ENCODE results near the gene KCNIP4.

Gene KCNIP4

DNA sequence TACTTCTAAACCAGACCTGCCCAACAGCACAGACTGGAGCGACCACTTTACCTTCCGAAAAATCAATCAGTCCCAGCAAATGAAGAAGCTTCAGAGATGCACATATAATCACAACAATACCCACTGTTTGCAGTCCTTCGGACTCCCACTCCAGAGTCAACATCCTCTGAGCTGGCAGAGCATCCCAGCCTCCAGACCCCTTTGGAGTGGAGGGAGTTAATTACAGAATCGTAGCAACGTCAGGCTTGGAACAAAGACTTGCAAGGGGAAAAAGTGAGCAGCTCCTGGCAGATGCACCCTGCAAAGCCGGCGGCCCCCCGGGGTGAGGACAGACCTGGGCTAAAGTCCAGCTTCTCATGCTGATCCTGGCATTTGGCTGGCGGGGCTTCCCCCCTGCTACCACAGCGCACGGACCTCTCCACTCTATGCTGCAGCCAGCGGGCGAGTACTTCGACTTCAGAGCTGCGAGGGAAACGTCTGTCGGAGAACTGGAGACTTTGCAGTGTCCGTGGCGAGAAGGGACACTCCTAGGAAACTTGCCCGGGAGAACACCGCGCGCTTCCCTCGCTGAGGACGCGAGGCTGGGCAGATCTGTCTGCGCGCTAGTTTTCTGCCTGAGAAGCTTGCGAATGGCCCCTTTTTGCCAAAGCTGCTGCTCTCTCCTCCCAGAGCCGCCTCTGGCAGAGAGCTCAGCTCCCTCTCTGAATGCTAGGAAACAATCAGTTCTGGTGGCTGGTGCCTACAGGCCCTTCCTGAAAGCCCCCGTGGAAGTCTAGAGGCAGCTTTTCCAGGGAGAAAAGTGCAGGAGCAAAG, 964.6 kb downstream of the KCNIP4 start:
- no peak overlapping the region for H3K4me3 Mint-ChIP-seq
- ATAC-seq (replicated peaks): no peak
- no peaks in the 10 kb centered on the region for H3K4me1 Mint-ChIP-seq
- H3K9me3 Mint-ChIP-seq: peaks cover 0 to 2% of the 10 kb centered on the region in 2 donors
- H3K36me3 Mint-ChIP-seq: no peaks in the 10 kb centered on the region
- no peak for DNase-seq
- H3K27ac Mint-ChIP-seq: no peak overlapping the region
- no peaks in the 10 kb centered on the region for H3K27me3 Mint-ChIP-seq

DNA sequence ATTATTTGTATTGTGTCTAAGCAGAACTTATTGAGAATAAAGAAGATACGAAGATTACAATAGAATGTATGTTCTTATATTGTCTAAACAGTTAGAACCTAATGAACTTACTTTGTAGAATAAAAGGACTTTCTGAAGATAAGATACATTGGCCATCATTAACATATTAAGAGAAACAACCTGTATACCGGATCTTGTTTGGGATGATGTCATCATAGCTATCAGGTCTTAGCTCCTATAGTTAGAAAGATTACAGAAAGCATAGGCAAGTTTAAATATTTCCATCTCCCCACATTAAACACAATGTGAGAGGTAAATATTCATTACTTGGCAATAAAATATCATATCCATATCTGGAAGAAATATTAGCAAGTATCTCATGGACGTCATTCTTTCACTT, 966.0 kb downstream of the KCNIP4 start:
- no peaks in the 10 kb centered on the region for H3K4me1 Mint-ChIP-seq
- ATAC-seq (replicated peaks) (no peak), DNase-seq (no peak)
- no peaks in the 10 kb centered on the region for H3K36me3 Mint-ChIP-seq
- peaks cover 0 to 2% of the 10 kb centered on the region in 2 donors for H3K9me3 Mint-ChIP-seq
- H3K27ac Mint-ChIP-seq: no peak overlapping the region
- H3K27me3 Mint-ChIP-seq: no peaks in the 10 kb centered on the region
- H3K4me3 Mint-ChIP-seq: no peak overlapping the region

DNA sequence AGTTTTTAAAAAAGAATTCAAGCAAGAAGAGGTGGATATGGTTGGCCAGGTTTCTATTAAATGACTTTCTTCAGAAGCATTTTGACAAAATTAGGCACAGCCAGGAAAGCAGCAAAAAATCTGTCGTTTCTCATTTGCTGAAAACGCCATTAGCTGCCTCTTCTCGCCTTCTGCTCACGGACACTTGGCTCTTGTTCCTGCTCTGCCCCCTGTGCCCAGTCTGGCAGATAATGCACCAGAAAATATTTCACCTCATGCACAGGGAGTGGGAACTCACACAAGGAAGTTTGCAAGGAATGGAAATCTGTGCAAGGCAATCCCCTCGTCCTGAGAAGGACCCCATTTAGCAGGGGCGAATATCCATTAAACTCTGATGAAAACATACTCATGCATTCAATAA, 988.3 kb downstream of the KCNIP4 start:
- Mint-ChIP-seq H3K9me3 (no peaks in the 10 kb centered on the region), H3K4me1 (no peaks in the 10 kb centered on the region), H3K27ac (no peak overlapping the region), H3K36me3 (no peaks in the 10 kb centered on the region), H3K27me3 (no peaks in the 10 kb centered on the region), H3K4me3 (no peak overlapping the region)
- DNase-seq (no peak), ATAC-seq (replicated peaks) (no peak)

DNA sequence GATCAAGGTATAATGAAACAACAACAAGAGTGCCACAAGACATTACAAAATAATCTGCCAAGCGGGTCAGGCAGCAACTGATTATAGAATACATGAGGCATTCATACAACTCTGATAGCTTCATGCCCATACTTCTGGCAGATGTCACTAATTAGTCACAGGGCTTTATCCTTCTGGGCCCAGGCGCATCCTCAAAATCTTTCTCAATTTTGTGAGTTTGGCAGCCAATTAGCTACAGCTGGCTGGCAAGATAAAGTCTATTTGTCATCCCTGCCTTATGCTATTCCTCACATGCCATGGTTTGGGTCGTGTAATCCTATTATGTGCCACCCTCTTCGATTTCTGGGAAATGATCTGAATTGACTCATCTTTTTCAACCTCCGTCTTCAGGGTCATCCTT, 994.0 kb downstream of the KCNIP4 start:
- DNase-seq (no peak), ATAC-seq (replicated peaks) (no peak)
- no peaks in the 10 kb centered on the region for H3K36me3 Mint-ChIP-seq
- H3K27ac Mint-ChIP-seq: no peak overlapping the region
- no peaks in the 10 kb centered on the region for H3K4me1 Mint-ChIP-seq
- no peak overlapping the region for H3K4me3 Mint-ChIP-seq
- H3K27me3 Mint-ChIP-seq: no peaks in the 10 kb centered on the region
- H3K9me3 Mint-ChIP-seq: peaks cover 2 to 4% of the 10 kb centered on the region in 2 donors

GRCh38 chr4:20944961-20945360, 1003.6 kb downstream of the KCNIP4 start:
- Mint-ChIP-seq H3K4me3 (no peak overlapping the region), H3K27me3 (no peaks in the 10 kb centered on the region), H3K9me3 (peaks cover 3 to 5% of the 10 kb centered on the region in 2 donors), H3K4me1 (no peaks in the 10 kb centered on the region), H3K27ac (no peak overlapping the region), H3K36me3 (no peaks in the 10 kb centered on the region)
- DNase-seq (no peak), ATAC-seq (replicated peaks) (no peak)

- DNase-seq: no peak
- no peaks in the 10 kb centered on the region for H3K36me3 Mint-ChIP-seq
- H3K27me3 Mint-ChIP-seq: no peaks in the 10 kb centered on the region
- ATAC-seq (replicated peaks): no peak
- no peak overlapping the region for H3K4me3 Mint-ChIP-seq
- no peaks in the 10 kb centered on the region for H3K4me1 Mint-ChIP-seq
- H3K9me3 Mint-ChIP-seq: peaks cover 3 to 4% of the 10 kb centered on the region in 2 donors
- no peak overlapping the region for H3K27ac Mint-ChIP-seq
Measured at GRCh38 chr4:20944451-20944850, 1004.1 kb downstream of the KCNIP4 start.

DNA sequence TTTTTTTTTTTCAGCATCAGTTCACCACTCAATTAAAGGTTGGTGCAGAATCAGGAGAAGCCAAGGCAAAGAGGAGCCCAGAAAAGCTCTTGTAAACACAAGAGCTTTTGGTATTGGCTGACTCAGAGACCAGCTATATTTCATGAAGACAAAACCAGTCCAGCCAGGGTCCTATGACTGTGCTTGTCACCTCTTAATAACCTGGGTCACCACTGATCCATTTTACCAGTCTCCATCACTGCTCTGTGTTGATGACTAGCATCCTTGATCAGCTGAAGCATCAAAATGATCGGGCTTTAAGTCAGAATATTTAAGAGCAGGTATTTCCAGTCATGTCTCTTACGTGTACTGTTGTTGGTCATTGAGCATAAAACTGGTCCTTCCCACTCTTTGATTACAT, 1010.4 kb downstream of the KCNIP4 start:
- Mint-ChIP-seq H3K4me1 (no peaks in the 10 kb centered on the region), H3K9me3 (peaks cover 0 to 4% of the 10 kb centered on the region in 2 donors), H3K36me3 (no peaks in the 10 kb centered on the region), H3K27me3 (no peaks in the 10 kb centered on the region), H3K27ac (no peak overlapping the region), H3K4me3 (no peak overlapping the region)
- DNase-seq: no peak
- ATAC-seq (replicated peaks): no peak

- H3K9me3 Mint-ChIP-seq: peaks cover 0 to 5% of the 10 kb centered on the region in 2 donors
- ATAC-seq (replicated peaks): no peak
- H3K36me3 Mint-ChIP-seq: no peaks in the 10 kb centered on the region
- no peak for DNase-seq
- H3K27me3 Mint-ChIP-seq: no peaks in the 10 kb centered on the region
- H3K4me1 Mint-ChIP-seq: no peaks in the 10 kb centered on the region
- no peak overlapping the region for H3K4me3 Mint-ChIP-seq
- no peak overlapping the region for H3K27ac Mint-ChIP-seq
Measured at GRCh38 chr4:20926529-20926928, 1022.0 kb downstream of the KCNIP4 start.

GRCh38 chr4:20925176-20925575, 1023.4 kb downstream of the KCNIP4 start:
- no peaks in the 10 kb centered on the region for H3K36me3 Mint-ChIP-seq
- H3K9me3 Mint-ChIP-seq: peaks cover 5 to 7% of the 10 kb centered on the region in 2 donors
- H3K27ac Mint-ChIP-seq: no peak overlapping the region
- no peak overlapping the region for H3K4me3 Mint-ChIP-seq
- H3K27me3 Mint-ChIP-seq: no peaks in the 10 kb centered on the region
- ATAC-seq (replicated peaks) (no peak), DNase-seq (no peak)
- no peaks in the 10 kb centered on the region for H3K4me1 Mint-ChIP-seq

DNA sequence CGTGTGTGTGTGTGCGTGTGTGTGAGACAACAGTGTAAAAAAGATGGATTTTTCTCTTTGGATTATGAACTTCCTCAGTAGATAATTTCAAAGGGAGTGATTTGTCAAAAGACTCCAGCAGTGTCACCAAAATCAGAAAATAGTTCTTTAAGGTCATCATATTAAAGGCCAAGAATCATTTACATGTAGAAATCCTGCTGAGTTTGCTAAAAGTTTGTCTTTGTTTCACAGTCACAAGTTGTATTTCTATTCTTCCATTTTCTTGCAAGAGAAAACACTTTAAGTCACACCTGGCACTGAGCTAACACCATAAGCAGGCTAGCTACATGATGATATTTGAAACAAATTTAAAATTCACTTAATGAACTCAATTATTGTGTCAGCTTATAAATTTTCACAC, 1025.6 kb downstream of the KCNIP4 start:
- Mint-ChIP-seq H3K9me3 (peaks cover 5% of the 10 kb centered on the region in 2 donors), H3K27me3 (no peaks in the 10 kb centered on the region), H3K4me3 (no peak overlapping the region), H3K36me3 (no peaks in the 10 kb centered on the region), H3K27ac (no peak overlapping the region), H3K4me1 (no peaks in the 10 kb centered on the region)
- ATAC-seq (replicated peaks) (no peak), DNase-seq (no peak)

GRCh38 chr4:20916106-20916505, 1032.5 kb downstream of the KCNIP4 start:
- no peak for DNase-seq
- Mint-ChIP-seq H3K27ac (no peak overlapping the region), H3K9me3 (peaks cover 3 to 5% of the 10 kb centered on the region in 2 donors), H3K36me3 (no peaks in the 10 kb centered on the region), H3K4me1 (no peaks in the 10 kb centered on the region), H3K27me3 (no peaks in the 10 kb centered on the region), H3K4me3 (no peak overlapping the region)
- no peak for ATAC-seq (replicated peaks)

DNA sequence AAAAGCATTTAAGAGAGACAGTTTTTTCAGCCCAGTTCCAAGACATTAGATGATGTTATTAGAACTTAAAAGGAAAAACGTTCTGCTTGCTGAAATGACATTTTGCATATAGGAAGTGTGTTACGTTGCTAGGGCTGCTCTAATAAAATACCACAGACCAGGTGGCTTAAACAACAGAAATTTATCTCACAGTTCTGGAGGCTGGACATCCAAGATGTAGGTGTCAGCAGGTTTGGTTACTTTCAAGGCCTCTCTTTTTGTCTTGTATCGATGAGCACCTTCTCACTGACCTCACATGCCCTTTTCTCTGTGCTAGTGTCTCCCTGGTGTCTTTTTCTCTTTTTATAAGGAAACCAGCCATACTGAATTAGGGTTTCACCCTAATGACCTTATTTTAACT, 1043.6 kb downstream of the KCNIP4 start:
- DNase-seq: no peak
- Mint-ChIP-seq H3K36me3 (no peaks in the 10 kb centered on the region), H3K27me3 (no peaks in the 10 kb centered on the region), H3K9me3 (peaks cover 1 to 7% of the 10 kb centered on the region in 2 donors), H3K27ac (no peak overlapping the region), H3K4me1 (no peaks in the 10 kb centered on the region), H3K4me3 (no peak overlapping the region)
- no peak for ATAC-seq (replicated peaks)

GRCh38 chr4:20901851-20902250, 1046.7 kb downstream of the KCNIP4 start:
- Mint-ChIP-seq H3K9me3 (peaks cover 1 to 7% of the 10 kb centered on the region in 2 donors), H3K4me1 (no peaks in the 10 kb centered on the region), H3K27me3 (no peaks in the 10 kb centered on the region), H3K27ac (no peak overlapping the region), H3K4me3 (no peak overlapping the region), H3K36me3 (no peaks in the 10 kb centered on the region)
- ATAC-seq (replicated peaks): no peak
- no peak for DNase-seq

- no peak overlapping the region for H3K27ac Mint-ChIP-seq
Measured at GRCh38 chr4:20899591-20899990, 1049.0 kb downstream of the KCNIP4 start.

DNA sequence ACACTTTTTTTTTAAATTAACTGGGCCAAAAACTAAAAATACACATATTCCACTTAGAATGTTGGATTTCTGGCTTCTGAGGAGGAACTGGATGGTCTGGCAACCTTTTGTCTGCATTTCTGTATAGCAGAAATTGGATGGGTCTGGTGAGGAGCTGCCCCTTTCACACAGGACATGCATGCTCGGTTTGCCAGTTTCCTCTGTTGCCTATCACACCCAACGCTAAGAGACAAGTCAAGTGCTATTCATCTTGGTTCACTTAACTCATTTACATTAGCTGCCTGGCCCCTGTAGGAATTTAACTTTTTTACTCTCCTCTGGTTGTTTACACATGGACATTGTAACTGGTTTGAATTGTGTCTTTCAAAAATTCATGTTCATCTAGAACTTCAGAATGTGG, 1052.6 kb downstream of the KCNIP4 start:
- Mint-ChIP-seq H3K27ac (no peak overlapping the region), H3K4me1 (no peaks in the 10 kb centered on the region), H3K36me3 (no peaks in the 10 kb centered on the region), H3K4me3 (no peak overlapping the region), H3K9me3 (peaks cover 0 to 3% of the 10 kb centered on the region in 2 donors), H3K27me3 (no peaks in the 10 kb centered on the region)
- DNase-seq: no peak
- ATAC-seq (replicated peaks): no peak

More at GRCh38 chr4:20899591-20899990, 1049.0 kb downstream of the KCNIP4 start:
- Mint-ChIP-seq H3K27me3 (no peaks in the 10 kb centered on the region), H3K4me1 (no peaks in the 10 kb centered on the region), H3K36me3 (no peaks in the 10 kb centered on the region), H3K9me3 (peaks cover 0 to 3% of the 10 kb centered on the region in 2 donors), H3K4me3 (no peak overlapping the region)
- DNase-seq: no peak
- no peak for ATAC-seq (replicated peaks)
